HG02938 (cell line): ENCODE results near the gene HNRNPH2.

Experiments used
- ATAC-seq: cut with Tn5 transposase; IDR thresholded peaks from one replicate; pipeline ENCODE4 v1.9.1; 2021; ENCODE audit warnings: mild to moderate bottlenecking, moderate library complexity; ENCODE audit not compliant: unreplicated experiment

The HNRNPH2 gene

DNA sequence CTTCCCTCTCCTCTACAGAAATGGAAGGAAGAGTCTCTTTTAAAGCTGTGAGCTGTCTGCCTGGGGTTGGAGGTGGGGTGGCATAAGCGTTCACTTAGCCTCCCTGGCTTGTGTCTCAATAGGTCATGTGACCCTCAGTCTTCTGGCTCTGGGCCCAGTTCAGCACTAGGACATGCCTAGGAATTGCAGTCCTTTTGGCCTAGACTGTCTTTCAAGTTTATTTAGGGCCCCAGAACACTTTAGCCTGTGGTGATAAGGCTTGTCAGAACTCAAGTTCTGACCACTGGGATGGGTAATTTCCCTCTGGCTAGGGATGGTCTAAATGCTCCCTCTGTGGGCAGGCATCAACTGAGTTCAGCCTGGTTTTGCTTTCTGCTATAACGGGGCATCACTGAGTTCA is 42.9 kb downstream of the HNRNPH2 start:
- no peak for ATAC-seq

DNA sequence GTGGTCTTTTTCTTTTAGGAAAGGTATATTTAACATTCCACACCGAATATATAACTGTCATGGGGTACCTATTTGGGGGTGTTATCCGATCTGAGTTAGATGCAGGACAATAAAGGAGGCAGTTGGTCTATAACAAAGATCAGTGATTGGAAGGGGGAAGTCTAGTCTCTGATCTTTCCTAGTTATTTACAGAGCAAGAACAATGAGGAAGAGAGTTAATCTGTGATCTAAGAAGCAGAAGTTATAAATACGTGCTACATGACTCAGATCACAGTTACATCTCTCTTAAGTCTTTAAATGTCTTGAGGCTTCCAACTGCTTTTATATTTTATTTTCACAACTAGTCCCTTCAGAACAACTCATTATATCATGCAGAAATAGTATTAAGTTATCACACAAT is 44.0 kb downstream of the HNRNPH2 start:
- ATAC-seq: no peak

DNA sequence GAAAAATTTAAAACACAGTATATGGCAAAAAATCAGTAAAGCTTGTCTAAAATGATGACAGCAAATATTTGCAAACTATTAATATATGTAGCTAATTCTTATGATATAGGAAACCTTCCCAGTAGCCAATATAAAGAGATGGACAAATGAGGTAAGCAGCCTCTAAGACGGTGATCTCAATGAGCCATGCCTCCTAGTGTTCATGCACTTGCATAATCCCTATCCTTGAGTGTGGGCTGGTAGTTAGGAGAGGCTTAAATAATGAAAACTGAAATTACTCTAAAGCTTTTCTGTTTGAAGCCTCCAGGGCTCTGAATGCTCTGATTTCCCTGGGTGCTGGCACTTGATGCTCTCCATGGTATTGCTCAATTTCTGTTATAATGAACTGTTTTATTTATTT is 52.6 kb downstream of the HNRNPH2 start:
- no peak for ATAC-seq

DNA sequence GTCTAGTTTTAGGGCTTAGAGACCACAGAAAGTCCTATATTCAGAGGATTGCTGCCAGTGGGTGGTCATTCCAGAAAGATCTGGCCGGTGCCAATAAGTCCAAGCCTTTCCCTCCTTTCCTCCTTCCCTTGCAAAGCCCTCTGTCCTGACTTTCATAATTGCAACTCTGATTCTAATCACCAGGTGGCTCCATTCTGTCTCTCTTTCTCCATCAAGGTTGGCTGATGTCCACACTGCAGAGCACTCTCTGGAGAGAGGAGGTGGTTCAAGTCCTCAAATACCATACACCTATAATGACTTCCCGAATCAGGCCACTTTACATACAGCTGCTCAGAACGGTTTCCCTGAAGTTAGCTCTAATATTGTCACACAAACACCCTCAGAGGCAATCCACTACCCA is 54.9 kb downstream of the HNRNPH2 start:
- no peak for ATAC-seq
